CD4-positive, alpha-beta T cell treated with Interleukin-6 for 4 hours (primary cell): Measurements from ENCODE around the gene ARHGEF16.

Source experiments
- DNase-seq: peaks from one replicate; pipeline ENCODE4 v3.0.0-alpha.2; 2020; ENCODE audit warnings: mixed read lengths

ARHGEF16 gene

DNA sequence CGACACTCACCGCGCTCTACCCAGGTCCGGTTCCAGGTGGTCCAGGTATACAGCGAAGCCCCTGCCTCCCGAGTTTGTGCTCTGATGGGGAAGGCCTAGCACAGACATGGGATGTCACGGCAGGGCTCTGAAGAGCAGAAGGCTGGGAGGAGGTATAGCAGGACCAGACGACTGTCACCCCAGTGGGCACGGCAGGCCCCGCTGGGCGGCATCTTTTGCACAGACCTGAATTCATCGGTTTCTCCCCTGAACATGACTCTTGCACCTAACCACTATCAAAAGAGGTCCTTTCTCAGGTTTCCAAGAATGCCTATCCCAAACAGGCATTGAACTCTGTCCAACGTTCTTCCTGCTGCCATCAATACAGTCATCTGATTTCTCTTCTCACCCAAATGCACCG is 30.6 kb downstream of the ARHGEF16 start:
- DNase-seq = no peak

- no peak for DNase-seq
These were observed 34.0 kb downstream of the ARHGEF16 start for GRCh38 chr1:3488432-3488831.

GRCh38 chr1:3490046-3490745 is 35.7 kb downstream of the ARHGEF16 start:
- DNase-seq = no peak

DNA sequence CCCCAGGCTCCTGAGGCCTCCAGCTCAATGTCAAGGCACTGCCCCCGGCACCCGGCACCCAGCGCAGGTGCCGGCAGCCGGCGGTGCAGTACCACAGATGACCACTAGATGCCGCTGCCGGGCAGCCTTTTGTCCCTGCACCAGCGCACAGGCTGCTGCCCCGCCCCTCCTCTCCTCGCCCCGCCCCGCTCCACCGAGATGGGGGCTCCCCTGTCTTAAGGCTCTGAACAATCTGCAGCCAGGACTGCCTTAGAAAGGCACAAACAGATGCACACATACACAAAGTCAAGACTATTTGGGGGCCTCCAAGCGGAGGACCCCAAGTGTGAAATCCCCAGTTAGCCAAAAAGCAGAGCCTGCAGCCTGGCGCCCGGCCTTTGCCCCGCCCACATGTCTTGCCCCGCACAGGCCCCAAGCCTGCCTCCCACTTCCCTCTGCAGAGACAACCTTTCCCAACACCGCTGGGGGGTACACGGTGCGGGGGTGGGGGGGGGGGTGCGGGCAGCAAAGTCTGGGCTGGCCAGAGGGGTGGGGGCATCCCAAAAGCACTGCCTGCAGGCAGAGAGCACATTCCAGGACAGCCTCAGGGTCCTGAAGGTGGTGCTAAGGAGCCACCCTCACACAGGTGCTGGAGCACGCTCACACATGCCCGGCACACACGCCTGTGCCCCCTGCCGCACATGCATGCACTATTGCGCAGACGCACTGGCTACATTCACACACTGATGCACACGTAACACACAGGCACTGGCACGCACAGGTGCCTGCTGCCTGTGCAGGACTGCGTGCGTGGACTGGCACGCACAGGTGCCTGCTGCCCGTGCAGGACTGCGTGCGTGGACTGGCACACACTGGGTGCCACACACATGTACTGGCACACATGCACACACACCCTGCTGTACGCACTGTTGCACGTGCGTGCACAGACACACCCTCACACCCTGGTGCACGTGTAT is 37.1 kb downstream of the ARHGEF16 start:
- peak; percentile 89 for DNase-seq

DNA sequence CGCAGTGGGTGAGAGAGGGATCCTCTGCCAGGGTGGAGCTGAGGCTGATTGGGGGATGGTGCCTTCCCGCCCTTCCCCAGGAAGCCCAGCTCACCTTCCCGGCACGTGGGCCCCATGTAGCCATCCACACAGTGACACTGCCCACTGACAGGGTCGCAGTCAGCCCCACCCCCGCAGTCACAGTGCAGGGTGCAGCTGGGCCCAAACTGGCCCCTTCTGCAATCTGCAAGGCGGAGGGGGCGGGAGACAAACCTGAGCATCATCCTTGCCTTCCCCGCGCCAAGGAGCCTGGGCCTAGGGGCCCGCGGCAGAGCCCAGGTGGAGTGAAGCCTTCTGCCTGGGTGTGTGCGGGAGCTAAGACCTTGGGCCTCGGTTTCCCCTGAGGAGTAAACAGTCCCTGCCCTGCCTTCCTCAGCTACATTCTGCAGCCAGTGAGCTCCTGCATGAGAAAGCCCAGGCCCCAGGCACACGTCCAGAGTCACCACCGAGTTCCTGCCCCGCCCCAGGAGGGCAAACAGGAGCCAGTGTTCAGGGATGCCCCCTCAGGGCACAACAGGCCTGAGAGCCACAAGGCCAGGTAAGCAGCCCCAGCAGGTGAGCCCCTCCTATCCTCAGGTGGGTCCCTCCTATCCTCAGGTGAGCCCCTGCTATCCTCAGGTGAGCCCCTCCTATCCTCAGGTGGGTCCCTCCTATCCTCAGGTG is 38.2 kb downstream of the ARHGEF16 start:
- no peak for DNase-seq

- no peak for DNase-seq
These were observed 40.1 kb downstream of the ARHGEF16 start for GRCh38 chr1:3494321-3495308.

DNA sequence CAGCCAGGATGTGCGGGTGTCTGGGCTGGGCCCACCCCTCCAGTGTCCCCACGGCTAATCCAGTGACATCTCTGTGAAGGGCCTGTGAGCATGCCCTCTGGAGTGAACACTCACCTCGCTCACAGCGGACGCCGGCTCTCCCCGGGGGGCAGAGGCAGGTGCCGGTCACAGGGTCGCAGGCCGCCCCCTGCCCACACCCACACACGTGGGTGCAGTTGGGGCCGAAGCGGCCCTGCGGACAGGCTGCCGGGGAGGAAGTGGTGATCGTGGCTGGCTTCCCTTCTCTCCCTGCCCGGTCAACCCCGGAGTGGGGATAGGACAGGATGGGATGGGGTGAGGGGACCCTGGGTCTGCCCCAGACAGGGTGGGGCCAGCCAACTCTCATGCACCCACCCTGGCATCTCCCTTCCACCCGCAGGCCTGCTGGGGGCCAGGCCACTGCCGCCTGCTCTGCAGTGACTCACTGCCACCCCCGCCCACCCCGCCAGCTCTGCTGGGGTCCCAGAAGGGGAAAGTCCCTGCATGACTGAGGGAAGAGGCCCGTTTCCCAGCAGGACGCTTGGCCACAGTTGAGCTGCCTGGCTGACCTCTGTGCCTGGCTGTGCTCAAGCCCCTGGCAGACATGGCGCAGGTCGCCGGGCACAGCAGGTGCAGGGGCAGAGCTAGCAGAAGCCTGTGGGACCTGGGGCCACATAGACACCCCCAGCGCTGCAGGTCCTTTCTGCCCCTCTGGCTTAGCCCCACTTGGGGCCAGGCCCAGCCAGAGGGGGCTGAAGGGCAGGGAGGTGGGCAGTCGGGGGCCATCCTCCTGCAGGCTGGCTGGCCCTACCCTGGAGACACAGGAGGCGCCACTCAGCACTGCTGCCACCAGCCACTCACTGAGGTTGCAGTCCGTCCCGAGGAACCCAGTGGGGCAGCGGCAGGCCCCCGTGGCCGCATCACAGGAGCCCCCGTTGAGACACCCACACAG is 41.6 kb downstream of the ARHGEF16 start:
- no peak for DNase-seq

- no peak for DNase-seq
These were observed 42.5 kb downstream of the ARHGEF16 start for GRCh38 chr1:3496916-3497315.

- no peak for DNase-seq
These were observed 43.1 kb downstream of the ARHGEF16 start for GRCh38 chr1:3497521-3497920.

- DNase-seq = no peak
These were observed 43.9 kb downstream of the ARHGEF16 start for GRCh38 chr1:3498246-3498930.

DNA sequence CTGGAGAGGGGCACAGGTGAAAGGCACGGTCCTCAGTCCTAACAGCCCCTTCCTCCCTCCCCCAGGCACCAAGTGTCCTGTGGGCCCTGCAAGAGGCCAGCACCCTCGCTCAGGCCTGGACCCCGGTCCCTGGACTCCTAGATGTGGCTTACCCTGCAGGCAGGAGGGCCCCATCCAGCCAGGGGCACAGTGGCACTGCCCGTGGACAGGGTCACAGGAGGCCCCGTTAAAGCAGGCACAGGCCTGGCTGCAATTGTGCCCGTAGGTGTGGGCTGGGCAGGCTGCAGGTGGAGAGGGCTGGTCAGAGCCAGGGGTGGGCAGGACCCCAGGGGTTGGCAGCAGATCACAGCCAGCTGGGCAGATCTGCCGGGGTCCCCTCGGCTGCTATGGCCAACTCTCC is 44.5 kb downstream of the ARHGEF16 start:
- DNase-seq = no peak

DNA sequence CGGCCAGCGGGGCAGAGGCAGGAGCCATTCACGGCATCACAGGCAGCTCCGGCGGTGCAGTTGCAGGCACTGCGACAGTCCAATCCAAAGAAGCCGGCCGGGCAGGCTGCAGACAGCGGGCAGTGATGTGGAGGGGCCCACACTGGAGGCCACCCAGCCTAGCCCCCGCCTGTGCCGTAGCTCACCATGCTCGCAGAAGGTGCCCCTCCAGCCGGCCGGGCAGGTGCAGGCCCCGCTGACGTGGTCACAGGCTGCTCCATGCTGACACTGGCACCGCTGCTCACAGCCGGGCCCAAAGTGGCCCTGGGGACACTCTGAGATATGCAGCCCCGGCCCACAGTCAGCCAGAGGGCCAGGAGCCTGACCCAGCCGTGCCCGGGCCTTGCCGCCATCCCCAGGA is 45.1 kb downstream of the ARHGEF16 start:
- DNase-seq = no peak

DNA sequence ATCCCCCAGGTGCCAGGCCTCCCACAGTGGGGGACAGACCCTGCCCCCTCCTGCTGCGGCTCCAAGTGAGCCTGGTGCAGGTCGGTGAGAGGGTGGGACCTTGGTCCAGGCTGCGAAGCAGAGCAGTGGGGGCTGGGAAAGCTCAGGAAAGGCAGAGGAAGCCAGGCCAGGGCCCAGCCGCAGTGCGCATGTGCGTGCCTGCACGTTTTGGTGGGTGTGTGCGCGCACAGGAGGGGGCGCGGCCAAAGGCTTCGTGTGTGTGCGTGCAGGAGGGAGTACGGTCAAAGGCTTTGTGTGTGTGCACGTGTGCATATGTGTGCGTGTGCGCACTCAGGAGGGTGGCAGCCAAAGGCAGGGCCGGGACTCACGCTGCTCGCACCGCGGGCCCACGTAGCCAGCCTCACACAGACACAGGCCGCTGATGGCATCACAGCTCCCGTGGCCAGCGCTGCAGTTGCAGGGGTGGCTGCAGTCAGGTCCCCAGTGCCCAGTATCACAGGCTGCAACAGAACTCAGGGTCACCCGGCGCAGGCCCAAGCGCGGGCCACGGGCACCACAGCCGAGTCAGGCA is 45.9 kb downstream of the ARHGEF16 start:
- no peak for DNase-seq

DNA sequence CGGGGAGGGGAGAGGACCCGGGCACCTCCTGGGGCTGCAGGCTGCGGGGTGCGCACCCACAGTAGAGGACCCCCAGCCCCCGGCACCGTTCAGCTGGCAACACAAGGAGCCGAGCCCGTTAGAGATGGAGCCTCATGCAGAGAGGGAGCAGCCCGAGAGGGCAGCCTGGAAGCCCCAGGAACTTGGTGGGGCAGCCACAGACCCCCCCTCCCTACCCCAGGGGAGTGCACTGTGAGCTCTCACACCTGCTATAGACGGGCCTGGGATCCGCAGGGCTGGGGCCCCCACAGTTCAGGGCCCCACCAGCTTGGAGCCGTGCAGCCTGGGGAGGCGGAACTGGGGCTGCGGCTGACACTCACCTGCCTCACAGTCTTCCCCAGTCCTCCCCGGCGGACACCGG is 47.0 kb downstream of the ARHGEF16 start:
- no peak for DNase-seq

- peak; percentile 55 for DNase-seq
These were observed 47.6 kb downstream of the ARHGEF16 start for GRCh38 chr1:3501856-3502640.

DNA sequence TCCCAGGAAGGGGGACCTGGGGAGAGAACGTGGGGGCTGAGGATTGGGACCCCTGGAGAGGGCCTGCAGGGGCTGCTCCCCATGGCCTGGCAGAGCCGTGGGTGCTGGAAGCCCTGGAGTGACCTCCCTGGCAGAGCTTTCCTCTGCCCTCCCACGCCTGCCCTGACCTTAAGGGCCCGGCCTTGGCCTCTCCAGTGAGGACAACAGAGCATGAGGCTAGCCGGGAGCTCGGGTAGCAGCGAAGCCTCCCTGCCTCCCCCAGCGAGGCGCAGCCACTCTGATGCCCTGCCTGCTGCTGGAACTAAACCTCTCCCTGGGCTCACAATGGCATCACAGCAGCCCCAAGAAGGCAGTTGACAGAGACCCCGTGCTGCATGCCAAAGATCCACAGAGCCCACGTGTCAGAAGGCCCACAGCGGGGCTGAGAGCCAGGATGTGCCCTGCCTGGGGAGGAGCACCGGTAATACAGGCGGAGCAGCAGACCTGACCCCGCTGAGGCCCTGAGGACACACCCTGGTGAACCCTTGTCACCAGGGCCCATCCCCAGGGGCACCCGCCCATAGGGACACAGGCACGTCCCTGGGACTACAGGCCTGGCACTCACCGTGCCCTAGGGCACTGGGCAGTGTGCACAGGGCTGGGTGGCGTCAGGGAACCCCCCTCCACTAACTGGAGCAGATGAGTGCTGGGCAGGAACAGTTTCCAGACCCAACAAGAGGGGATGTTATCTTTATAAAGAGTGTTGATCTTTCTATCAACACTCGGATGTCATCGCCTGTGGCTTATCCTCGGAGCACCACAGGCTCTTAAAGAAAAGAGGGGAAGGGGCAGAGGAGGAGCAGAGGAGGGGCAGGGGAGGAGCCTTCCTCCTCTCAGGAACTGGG is 48.4 kb downstream of the ARHGEF16 start:
- no peak for DNase-seq

GRCh38 chr1:3503525-3503886 is 49.0 kb downstream of the ARHGEF16 start:
- DNase-seq = no peak

- no peak for DNase-seq
These were observed 49.8 kb downstream of the ARHGEF16 start for GRCh38 chr1:3504151-3504821.
